Measurements from ENCODE around the gene NEK9.

The NEK9 gene

GRCh38 chr14:75107186-75107585 is 19.7 kb downstream of the NEK9 start:
- H3K4me3 Mint-ChIP-seq = no peak overlapping the region
- H3K27me3 Mint-ChIP-seq = no peaks in the 10 kb centered on the region
- H3K9me3 Mint-ChIP-seq = no peaks in the 10 kb centered on the region
- no peaks in the 10 kb centered on the region for H3K4me1 Mint-ChIP-seq
- H3K27ac Mint-ChIP-seq = no peak overlapping the region
- H3K36me3 Mint-ChIP-seq (ENCODE audit: low read depth) = peaks cover 54% of the 10 kb centered on the region
- no peak for ATAC-seq
- no peak for DNase-seq

- DNase-seq (no peak), ATAC-seq (no peak)
- Mint-ChIP-seq H3K4me3 (no peak overlapping the region), H3K36me3 (ENCODE audit: low read depth) (peaks cover 49% of the 10 kb centered on the region), H3K9me3 (no peaks in the 10 kb centered on the region), H3K27ac (no peak overlapping the region), H3K4me1 (no peaks in the 10 kb centered on the region), H3K27me3 (no peaks in the 10 kb centered on the region)
Observed at GRCh38 chr14:75101491-75101890, 25.4 kb downstream of the NEK9 start.

GRCh38 chr14:75098682-75099081 is 28.2 kb downstream of the NEK9 start:
- peaks cover 43% of the 10 kb centered on the region for H3K36me3 Mint-ChIP-seq (ENCODE audit: low read depth)

GRCh38 chr14:75098212-75098611 is 28.6 kb downstream of the NEK9 start:
- ATAC-seq (no peak), DNase-seq (no peak)
- H3K36me3 Mint-ChIP-seq (ENCODE audit: low read depth) = peaks cover 41% of the 10 kb centered on the region
- H3K9me3 Mint-ChIP-seq = no peaks in the 10 kb centered on the region
- no peaks in the 10 kb centered on the region for H3K4me1 Mint-ChIP-seq
- H3K27ac Mint-ChIP-seq = no peak overlapping the region
- H3K4me3 Mint-ChIP-seq = no peak overlapping the region
- H3K27me3 Mint-ChIP-seq = no peaks in the 10 kb centered on the region

More at GRCh38 chr14:75098682-75099081, 28.2 kb downstream of the NEK9 start:
- Mint-ChIP-seq H3K27me3 (no peaks in the 10 kb centered on the region), H3K4me3 (no peak overlapping the region), H3K27ac (no peak overlapping the region), H3K9me3 (no peaks in the 10 kb centered on the region), H3K4me1 (no peaks in the 10 kb centered on the region)
- DNase-seq = no peak
- no peak for ATAC-seq

- DNase-seq = no peak
- Mint-ChIP-seq H3K27ac (no peak overlapping the region), H3K36me3 (ENCODE audit: low read depth) (peaks cover 40% of the 10 kb centered on the region), H3K27me3 (no peaks in the 10 kb centered on the region), H3K4me1 (no peaks in the 10 kb centered on the region), H3K4me3 (no peak overlapping the region), H3K9me3 (no peaks in the 10 kb centered on the region)
- ATAC-seq = no peak
Observed at GRCh38 chr14:75096959-75097358, 29.9 kb downstream of the NEK9 start.

GRCh38 chr14:75095690-75096089 is 31.2 kb downstream of the NEK9 start:
- Mint-ChIP-seq H3K4me3 (no peak overlapping the region), H3K27ac (no peak overlapping the region), H3K27me3 (no peaks in the 10 kb centered on the region), H3K9me3 (no peaks in the 10 kb centered on the region), H3K36me3 (ENCODE audit: low read depth) (peaks cover 37% of the 10 kb centered on the region), H3K4me1 (no peaks in the 10 kb centered on the region)
- ATAC-seq = no peak
- DNase-seq = no peak

GRCh38 chr14:75094896-75095295 is 32.0 kb downstream of the NEK9 start:
- no peaks in the 10 kb centered on the region for H3K4me1 Mint-ChIP-seq
- no peaks in the 10 kb centered on the region for H3K27me3 Mint-ChIP-seq
- no peaks in the 10 kb centered on the region for H3K9me3 Mint-ChIP-seq
- DNase-seq (no peak), ATAC-seq (no peak)
- no peak overlapping the region for H3K4me3 Mint-ChIP-seq
- peaks cover 37% of the 10 kb centered on the region for H3K36me3 Mint-ChIP-seq (ENCODE audit: low read depth)
- H3K27ac Mint-ChIP-seq = no peak overlapping the region

GRCh38 chr14:75092698-75093097 is 34.1 kb downstream of the NEK9 start:
- Mint-ChIP-seq H3K4me1 (no peaks in the 10 kb centered on the region), H3K9me3 (no peaks in the 10 kb centered on the region), H3K4me3 (no peak overlapping the region), H3K27me3 (no peaks in the 10 kb centered on the region), H3K36me3 (ENCODE audit: low read depth) (peaks cover 27% of the 10 kb centered on the region), H3K27ac (no peak overlapping the region)
- no peak for ATAC-seq
- DNase-seq = no peak

- Mint-ChIP-seq H3K4me3 (no peak overlapping the region), H3K27me3 (no peaks in the 10 kb centered on the region), H3K36me3 (ENCODE audit: low read depth) (peaks cover 32% of the 10 kb centered on the region), H3K4me1 (no peaks in the 10 kb centered on the region), H3K27ac (no peak overlapping the region), H3K9me3 (no peaks in the 10 kb centered on the region)
- ATAC-seq (no peak), DNase-seq (no peak)
Observed at GRCh38 chr14:75091251-75091650, 35.6 kb downstream of the NEK9 start.

GRCh38 chr14:75090353-75090752 is 36.5 kb downstream of the NEK9 start:
- Mint-ChIP-seq H3K4me3 (no peak overlapping the region), H3K27me3 (no peaks in the 10 kb centered on the region), H3K4me1 (no peaks in the 10 kb centered on the region), H3K36me3 (ENCODE audit: low read depth) (peaks cover 36% of the 10 kb centered on the region), H3K27ac (no peak overlapping the region), H3K9me3 (no peaks in the 10 kb centered on the region)
- DNase-seq (no peak), ATAC-seq (no peak)

GRCh38 chr14:75088566-75089373 is 38.1 kb downstream of the NEK9 start:
- Mint-ChIP-seq H3K4me1 (peaks cover 4% of the 10 kb centered on the region), H3K36me3 (ENCODE audit: low read depth) (peaks cover 38% of the 10 kb centered on the region), H3K27me3 (no peaks in the 10 kb centered on the region), H3K4me3 (no peak overlapping the region), H3K27ac (no peak overlapping the region), H3K9me3 (no peaks in the 10 kb centered on the region)
- peak; percentile 54 for ATAC-seq
- DNase-seq = peak; percentile 32

GRCh38 chr14:75088153-75088552 is 38.7 kb downstream of the NEK9 start:
- peaks cover 8% of the 10 kb centered on the region for H3K4me1 Mint-ChIP-seq
- H3K27me3 Mint-ChIP-seq = no peaks in the 10 kb centered on the region
- no peak for DNase-seq
- no peak overlapping the region for H3K4me3 Mint-ChIP-seq
- no peak overlapping the region for H3K27ac Mint-ChIP-seq
- ATAC-seq = no peak
- H3K36me3 Mint-ChIP-seq (ENCODE audit: low read depth) = peaks cover 38% of the 10 kb centered on the region
- no peaks in the 10 kb centered on the region for H3K9me3 Mint-ChIP-seq

- no peaks in the 10 kb centered on the region for H3K9me3 Mint-ChIP-seq
- no peak overlapping the region for H3K27ac Mint-ChIP-seq
- H3K27me3 Mint-ChIP-seq = no peaks in the 10 kb centered on the region
- DNase-seq (no peak), ATAC-seq (no peak)
- peaks cover 30% of the 10 kb centered on the region for H3K36me3 Mint-ChIP-seq (ENCODE audit: low read depth)
- peaks cover 11% of the 10 kb centered on the region for H3K4me1 Mint-ChIP-seq
- H3K4me3 Mint-ChIP-seq = no peak overlapping the region
Observed at GRCh38 chr14:75084513-75084912, 42.3 kb downstream of the NEK9 start.

- Mint-ChIP-seq H3K27ac (peak overlapping the region; percentile 74), H3K4me3 (no peak overlapping the region), H3K4me1 (peaks cover 11% of the 10 kb centered on the region), H3K27me3 (no peaks in the 10 kb centered on the region), H3K36me3 (ENCODE audit: low read depth) (peaks cover 30% of the 10 kb centered on the region), H3K9me3 (no peaks in the 10 kb centered on the region)
- ATAC-seq = no peak
- no peak for DNase-seq
Observed at GRCh38 chr14:75083271-75083670, 43.6 kb downstream of the NEK9 start.

- Mint-ChIP-seq H3K4me3 (no peak overlapping the region), H3K4me1 (peaks cover 11% of the 10 kb centered on the region)
Observed at GRCh38 chr14:75081660-75082229, 45.1 kb downstream of the NEK9 start.

More at GRCh38 chr14:75081660-75082229, 45.1 kb downstream of the NEK9 start:
- Mint-ChIP-seq H3K27me3 (no peaks in the 10 kb centered on the region), H3K27ac (no peak overlapping the region), H3K36me3 (ENCODE audit: low read depth) (peaks cover 18% of the 10 kb centered on the region), H3K9me3 (no peaks in the 10 kb centered on the region)
- ATAC-seq (no peak), DNase-seq (no peak)
